Measurements from ENCODE around the gene KLF9.
"Not testable (repeated sequence)": the region's sequence is repeated elsewhere in the genome, so short reads cannot be mapped to it uniquely, and the experiment has no call there.

KLF9 gene

DNA sequence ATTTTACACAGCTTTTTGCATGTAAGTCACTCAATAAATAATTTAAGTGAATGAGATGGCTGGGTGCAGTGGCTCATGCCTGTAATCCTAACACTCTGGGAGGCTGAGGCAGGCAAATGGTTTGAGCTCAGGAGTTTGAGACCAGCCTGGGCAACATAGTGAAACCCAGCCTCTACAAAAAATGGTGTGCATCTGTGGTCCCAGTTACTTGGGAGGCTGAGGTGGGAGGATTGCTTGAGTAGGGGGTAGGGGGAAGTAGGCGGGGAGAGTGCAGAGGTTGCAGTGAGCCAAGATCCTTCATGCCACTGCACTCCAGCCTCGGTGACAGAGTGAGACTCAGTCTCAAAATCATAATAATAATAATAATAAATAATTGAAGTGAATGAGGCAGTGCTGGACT, 10.2 kb downstream of the KLF9 start:
- Histone ChIP-seq H3K27me3 (ENCODE audit: insufficient read depth, low read length, poor library complexity) (no peaks in the 10 kb centered on the region), H3K4me3 (ENCODE audit: low read length) (no peak overlapping the region), H3K4me1 (ENCODE audit: control insufficient read depth, low read depth, low read length) (no peaks in the 10 kb centered on the region), H4K8ac (ENCODE audit: low read depth, low read length) (no peak overlapping the region), H3K79me1 (ENCODE audit: low read length) (no peaks in the 10 kb centered on the region), H3K9ac (ENCODE audit: low read length) (no peak overlapping the region), H3K56ac (ENCODE audit: low read length) (no peak overlapping the region), H3K23ac (ENCODE audit: low read length) (no peak overlapping the region), H2BK5ac (ENCODE audit: low read length) (no peak overlapping the region), H3K79me2 (ENCODE audit: control insufficient read depth, insufficient read depth, low read length) (no peaks in the 10 kb centered on the region), H4K5ac (ENCODE audit: low read length) (no peak overlapping the region), H2BK120ac (ENCODE audit: low read depth, low read length) (no peak overlapping the region), H3K4me2 (ENCODE audit: low read length) (no peak overlapping the region), H2BK15ac (replicated peaks; ENCODE audit: low read depth) (no peak overlapping the region), H3K27ac (ENCODE audit: low read depth, low read length) (no peak overlapping the region), H2AK5ac (ENCODE audit: low read length) (no peak overlapping the region), H3K36me3 (ENCODE audit: control insufficient read depth, insufficient read depth, low read length) (no peaks in the 10 kb centered on the region), H3K18ac (ENCODE audit: low read length) (no peak overlapping the region), H3K4ac (ENCODE audit: low read depth, low read length) (no peak overlapping the region)
- DNase-seq, result no peak
- WGBS (ENCODE audit: extremely low coverage, insufficient coverage, low lambda C conversion rate), result no CpG with 5 or more reads among the region's 2 CpGs

DNA sequence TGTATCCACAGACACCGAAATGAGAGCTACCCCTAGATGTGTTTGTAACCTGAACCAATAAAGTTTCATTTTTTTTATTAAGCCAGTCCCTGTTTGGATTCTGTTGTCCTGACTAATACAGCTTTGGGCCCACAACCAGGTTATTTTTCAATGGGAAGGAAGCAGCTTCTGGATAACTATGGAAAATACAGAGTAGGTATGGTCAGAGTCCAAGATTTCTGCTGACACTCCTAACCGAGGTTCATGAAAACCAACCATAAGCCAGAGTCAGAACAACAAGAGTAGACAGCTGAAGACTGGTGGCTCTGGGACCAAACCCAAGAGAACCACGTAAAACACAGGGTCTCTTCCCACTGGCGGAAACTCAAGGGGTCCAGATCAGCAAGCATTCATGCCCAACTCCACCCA, 10.8 kb downstream of the KLF9 start:
- H3K27ac ChIP-seq (ENCODE audit: low read depth, low read length), result no peak overlapping the region
- H3K79me2 ChIP-seq (ENCODE audit: control insufficient read depth, insufficient read depth, low read length), result no peaks in the 10 kb centered on the region
- WGBS (ENCODE audit: extremely low coverage, insufficient coverage, low lambda C conversion rate), result no CpG with 5 or more reads among the region's 4 CpGs
- H4K5ac ChIP-seq (ENCODE audit: low read length), result no peak overlapping the region
- no peak overlapping the region for H2AK5ac ChIP-seq (ENCODE audit: low read length)
- H3K4me2 ChIP-seq (ENCODE audit: low read length), result no peak overlapping the region
- no peak overlapping the region for H2BK120ac ChIP-seq (ENCODE audit: low read depth, low read length)
- no peaks in the 10 kb centered on the region for H3K4me1 ChIP-seq (ENCODE audit: control insufficient read depth, low read depth, low read length)
- no peaks in the 10 kb centered on the region for H3K27me3 ChIP-seq (ENCODE audit: insufficient read depth, low read length, poor library complexity)
- H3K9ac ChIP-seq (ENCODE audit: low read length), result no peak overlapping the region
- H3K36me3 ChIP-seq (ENCODE audit: control insufficient read depth, insufficient read depth, low read length), result no peaks in the 10 kb centered on the region
- H3K18ac ChIP-seq (ENCODE audit: low read length), result no peak overlapping the region
- no peak overlapping the region for H2BK15ac ChIP-seq (replicated peaks; ENCODE audit: low read depth)
- no peak overlapping the region for H3K56ac ChIP-seq (ENCODE audit: low read length)
- H3K4me3 ChIP-seq (ENCODE audit: low read length), result no peak overlapping the region
- H3K23ac ChIP-seq (ENCODE audit: low read length), result no peak overlapping the region
- no peak overlapping the region for H3K4ac ChIP-seq (ENCODE audit: low read depth, low read length)
- H3K79me1 ChIP-seq (ENCODE audit: low read length), result no peaks in the 10 kb centered on the region
- DNase-seq, result no peak
- H4K8ac ChIP-seq (ENCODE audit: low read depth, low read length), result no peak overlapping the region
- H2BK5ac ChIP-seq (ENCODE audit: low read length), result no peak overlapping the region

DNA sequence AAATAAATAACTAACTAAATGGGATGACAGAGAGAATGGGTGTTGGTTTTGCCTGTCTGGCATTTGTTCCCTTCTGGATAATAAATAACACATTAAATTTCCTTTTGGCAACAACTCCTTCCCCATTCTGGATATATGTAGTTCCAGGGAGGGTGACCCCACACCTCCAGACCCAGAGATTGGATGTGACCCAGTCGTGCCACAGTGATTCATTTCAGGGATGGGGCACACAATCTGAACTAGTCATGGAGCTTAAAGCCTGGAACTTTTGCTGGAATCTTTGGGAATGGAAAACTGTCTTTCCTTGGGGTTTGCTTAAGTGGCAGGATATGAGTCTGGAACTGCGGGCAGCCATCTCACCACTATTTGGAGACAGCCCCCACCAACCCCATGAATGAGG, 11.3 kb downstream of the KLF9 start:
- Histone ChIP-seq H3K36me3 (ENCODE audit: control insufficient read depth, insufficient read depth, low read length) (no peaks in the 10 kb centered on the region), H4K8ac (ENCODE audit: low read depth, low read length) (no peak overlapping the region), H3K4me3 (ENCODE audit: low read length) (no peak overlapping the region), H3K27ac (ENCODE audit: low read depth, low read length) (no peak overlapping the region), H4K5ac (ENCODE audit: low read length) (no peak overlapping the region), H2BK5ac (ENCODE audit: low read length) (no peak overlapping the region), H3K9ac (ENCODE audit: low read length) (no peak overlapping the region), H2BK15ac (replicated peaks; ENCODE audit: low read depth) (no peak overlapping the region), H3K23ac (ENCODE audit: low read length) (no peak overlapping the region), H2BK120ac (ENCODE audit: low read depth, low read length) (no peak overlapping the region), H2AK5ac (ENCODE audit: low read length) (no peak overlapping the region), H3K79me2 (ENCODE audit: control insufficient read depth, insufficient read depth, low read length) (no peaks in the 10 kb centered on the region), H3K4me2 (ENCODE audit: low read length) (no peak overlapping the region), H3K18ac (ENCODE audit: low read length) (no peak overlapping the region), H3K56ac (ENCODE audit: low read length) (no peak overlapping the region), H3K27me3 (ENCODE audit: insufficient read depth, low read length, poor library complexity) (no peaks in the 10 kb centered on the region), H3K79me1 (ENCODE audit: low read length) (no peaks in the 10 kb centered on the region), H3K4me1 (ENCODE audit: control insufficient read depth, low read depth, low read length) (no peaks in the 10 kb centered on the region), H3K4ac (ENCODE audit: low read depth, low read length) (no peak overlapping the region)
- WGBS (ENCODE audit: extremely low coverage, insufficient coverage, low lambda C conversion rate), result no CpG with 5 or more reads among the region's 2 CpGs
- DNase-seq, result no peak

DNA sequence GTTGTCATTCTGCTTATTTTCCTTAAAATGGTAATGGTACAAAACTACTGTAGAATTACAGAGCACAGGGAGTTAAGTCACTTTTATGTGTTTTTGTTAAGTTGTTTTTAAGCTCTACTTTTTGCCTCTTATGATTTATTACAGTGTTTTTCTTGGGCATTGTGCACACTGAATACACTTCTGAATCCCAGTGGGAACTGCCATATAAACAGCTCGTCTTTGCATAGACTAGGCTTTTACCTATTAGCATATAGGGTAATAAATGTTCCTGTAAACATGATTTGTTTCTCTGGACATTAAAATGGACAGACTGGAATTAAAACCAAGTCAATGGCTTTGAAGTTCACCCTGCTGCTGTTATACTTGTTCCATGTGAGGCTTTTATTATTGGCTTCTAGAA, 12.2 kb downstream of the KLF9 start:
- no CpG with 5 or more reads among the region's 1 CpG for WGBS (ENCODE audit: extremely low coverage, insufficient coverage, low lambda C conversion rate)
- no peak for DNase-seq
- H3K56ac ChIP-seq (ENCODE audit: low read length), result no peak overlapping the region

DNA sequence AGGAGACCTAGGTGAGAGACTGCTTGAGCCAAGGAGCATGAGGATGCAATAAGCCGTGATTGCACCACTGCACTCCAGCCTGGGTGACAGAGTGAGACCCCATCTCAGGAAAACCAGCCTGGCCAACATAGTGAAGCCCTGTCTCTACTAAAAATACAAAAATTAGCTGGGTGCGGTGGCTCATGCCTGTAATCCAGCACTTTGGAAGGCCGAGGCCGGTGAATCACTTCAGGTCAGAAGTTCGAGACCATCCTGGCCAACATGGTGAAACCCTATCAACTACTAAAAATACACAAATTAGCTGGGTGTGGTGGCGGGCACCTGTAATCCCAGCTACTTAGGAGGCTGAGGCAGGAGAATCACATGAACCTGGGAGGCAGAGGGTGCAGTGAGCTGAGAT, 13.2 kb downstream of the KLF9 start:
- not testable (repeated sequence) for H3K36me3 ChIP-seq (ENCODE audit: control insufficient read depth, insufficient read depth, low read length); H4K5ac ChIP-seq (ENCODE audit: low read length); H3K9ac ChIP-seq (ENCODE audit: low read length); H3K79me2 ChIP-seq (ENCODE audit: control insufficient read depth, insufficient read depth, low read length); H3K56ac ChIP-seq (ENCODE audit: low read length); H2BK5ac ChIP-seq (ENCODE audit: low read length); H2BK15ac ChIP-seq (replicated peaks; ENCODE audit: low read depth); H3K4ac ChIP-seq (ENCODE audit: low read depth, low read length); H3K27me3 ChIP-seq (ENCODE audit: insufficient read depth, low read length, poor library complexity); H3K4me2 ChIP-seq (ENCODE audit: low read length); H3K79me1 ChIP-seq (ENCODE audit: low read length); H2BK120ac ChIP-seq (ENCODE audit: low read depth, low read length); H3K27ac ChIP-seq (ENCODE audit: low read depth, low read length); H4K8ac ChIP-seq (ENCODE audit: low read depth, low read length); H3K4me1 ChIP-seq (ENCODE audit: control insufficient read depth, low read depth, low read length); H3K23ac ChIP-seq (ENCODE audit: low read length); H2AK5ac ChIP-seq (ENCODE audit: low read length); H3K4me3 ChIP-seq (ENCODE audit: low read length); DNase-seq; H3K18ac ChIP-seq (ENCODE audit: low read length)
- no CpG with 5 or more reads among the region's 6 CpGs for WGBS (ENCODE audit: extremely low coverage, insufficient coverage, low lambda C conversion rate)

More for the DNA sequence above, 12.2 kb downstream of the KLF9 start:
- Histone ChIP-seq H2AK5ac (ENCODE audit: low read length) (no peak overlapping the region), H2BK15ac (replicated peaks; ENCODE audit: low read depth) (no peak overlapping the region), H3K4me1 (ENCODE audit: control insufficient read depth, low read depth, low read length) (no peaks in the 10 kb centered on the region), H3K27me3 (ENCODE audit: insufficient read depth, low read length, poor library complexity) (no peaks in the 10 kb centered on the region), H3K23ac (ENCODE audit: low read length) (no peak overlapping the region), H3K79me1 (ENCODE audit: low read length) (no peaks in the 10 kb centered on the region), H3K9ac (ENCODE audit: low read length) (no peak overlapping the region), H3K18ac (ENCODE audit: low read length) (no peak overlapping the region), H3K4me3 (ENCODE audit: low read length) (no peak overlapping the region), H2BK5ac (ENCODE audit: low read length) (no peak overlapping the region), H3K36me3 (ENCODE audit: control insufficient read depth, insufficient read depth, low read length) (no peaks in the 10 kb centered on the region), H2BK120ac (ENCODE audit: low read depth, low read length) (no peak overlapping the region), H3K4ac (ENCODE audit: low read depth, low read length) (no peak overlapping the region), H3K79me2 (ENCODE audit: control insufficient read depth, insufficient read depth, low read length) (no peaks in the 10 kb centered on the region), H3K27ac (ENCODE audit: low read depth, low read length) (no peak overlapping the region), H4K5ac (ENCODE audit: low read length) (no peak overlapping the region), H3K4me2 (ENCODE audit: low read length) (no peak overlapping the region), H4K8ac (ENCODE audit: low read depth, low read length) (no peak overlapping the region)

DNA sequence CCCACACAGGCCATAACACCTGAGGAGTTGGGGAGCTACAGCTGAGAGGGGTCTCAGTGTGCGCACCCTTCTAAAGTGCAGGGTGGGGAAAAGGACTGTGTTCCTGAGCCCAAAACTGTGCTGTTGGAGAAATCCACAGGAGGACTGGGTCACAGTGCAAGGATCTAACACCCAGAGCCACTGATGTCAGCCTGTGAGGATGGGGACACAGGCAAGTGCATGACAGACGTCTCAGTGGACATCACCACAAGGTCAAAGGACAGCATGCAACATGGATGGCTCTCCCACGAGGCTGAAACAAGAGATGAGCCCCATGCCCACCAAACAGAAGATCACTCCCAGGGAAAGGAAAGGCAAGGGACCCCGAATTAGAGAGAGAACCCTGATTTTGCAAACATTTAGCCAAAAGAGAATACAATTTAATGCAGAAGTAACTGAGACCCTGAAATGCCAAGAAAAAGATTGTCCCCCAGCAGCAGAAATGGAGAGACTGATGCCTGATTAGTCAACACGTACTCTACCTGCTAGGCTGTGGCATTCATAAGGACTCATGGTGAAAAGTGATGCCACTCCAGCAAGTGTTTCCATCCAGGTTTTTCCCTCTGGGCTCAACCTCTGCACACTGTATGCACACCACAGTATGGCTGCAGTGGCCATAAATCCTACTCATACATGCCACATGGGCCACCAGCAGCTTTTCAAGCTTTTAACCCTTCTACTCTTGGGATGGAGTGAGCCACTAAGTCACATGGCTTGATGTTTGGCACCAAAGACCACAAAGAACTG, 14.2 kb downstream of the KLF9 start:
- Histone ChIP-seq H3K4me2 (ENCODE audit: low read length) (no peak overlapping the region), H3K23ac (ENCODE audit: low read length) (no peak overlapping the region), H3K79me2 (ENCODE audit: control insufficient read depth, insufficient read depth, low read length) (no peaks in the 10 kb centered on the region), H3K79me1 (ENCODE audit: low read length) (no peaks in the 10 kb centered on the region), H3K56ac (ENCODE audit: low read length) (no peak overlapping the region), H3K9ac (ENCODE audit: low read length) (no peak overlapping the region), H3K18ac (ENCODE audit: low read length) (no peak overlapping the region), H3K4ac (ENCODE audit: low read depth, low read length) (no peak overlapping the region), H4K5ac (ENCODE audit: low read length) (no peak overlapping the region), H3K27me3 (ENCODE audit: insufficient read depth, low read length, poor library complexity) (no peaks in the 10 kb centered on the region), H2AK5ac (ENCODE audit: low read length) (no peak overlapping the region), H4K8ac (ENCODE audit: low read depth, low read length) (no peak overlapping the region), H3K27ac (ENCODE audit: low read depth, low read length) (no peak overlapping the region), H2BK15ac (replicated peaks; ENCODE audit: low read depth) (no peak overlapping the region), H2BK5ac (ENCODE audit: low read length) (no peak overlapping the region), H3K4me1 (ENCODE audit: control insufficient read depth, low read depth, low read length) (no peaks in the 10 kb centered on the region), H2BK120ac (ENCODE audit: low read depth, low read length) (no peak overlapping the region), H3K36me3 (ENCODE audit: control insufficient read depth, insufficient read depth, low read length) (no peaks in the 10 kb centered on the region), H3K4me3 (ENCODE audit: low read length) (no peak overlapping the region)
- no peak for DNase-seq
- no CpG with 5 or more reads among the region's 5 CpGs for WGBS (ENCODE audit: extremely low coverage, insufficient coverage, low lambda C conversion rate)
